OCI-LY7 (cell line): Measurements from ENCODE around the gene PDCD1.

ENCODE experiments used
- CTCF ChIP-seq: fragments of 200-600 bp; sonication (generic); conservative IDR thresholded peaks from 2 replicates; pipeline ENCODE4 v1.5.1; 2014; ENCODE audit warnings: mild to moderate bottlenecking, antibody characterized with exemption, low read length, moderate library complexity, mixed read lengths
- EZH2phosphoT487 ChIP-seq: fragments of 200-600 bp; sonication (generic); IDR thresholded peaks from 2 replicates; pipeline ENCODE4 v1.6.1; 2018; ENCODE audit warnings: low read depth, borderline replicate concordance, mild to moderate bottlenecking, mixed run types, antibody characterized with exemption, low read length, moderate library complexity, mixed read lengths

DNA sequence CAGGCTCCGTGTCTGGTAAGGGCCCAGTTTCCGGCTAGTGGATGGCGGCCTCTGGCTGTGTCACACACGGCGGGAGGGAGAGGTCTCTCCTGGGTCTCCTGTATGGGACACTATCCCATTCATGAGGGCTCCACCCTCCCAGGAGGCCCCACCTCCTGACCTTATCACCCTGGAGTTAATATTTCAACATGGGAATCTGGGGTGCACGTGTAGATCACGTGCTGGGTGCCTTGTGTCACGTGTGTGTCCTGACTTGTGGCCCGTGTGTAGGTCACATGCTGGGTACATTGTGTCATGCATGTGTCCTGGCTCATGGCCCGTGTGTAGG lies 39.8 kb downstream of the PDCD1 start:
- TF ChIP-seq CTCF (no peak), EZH2phosphoT487 (no peak)
